GM23338 (cell line): ENCODE measurements around the gene SESN2. TPM values are rescaled to one million over a fixed set of nuclear protein-coding genes. Genes with fewer than 3 reads are reported as not detected.

Experiments used
- ATAC-seq: fragments of 200-7000 bp; cut with Tn5 transposase; 3 replicates; pipeline ENCODE4 v1.9.1; 2020
- DNase-seq: peaks from one replicate; pipeline ENCODE4 v3.0.0-alpha.2; 2015; ENCODE audit warnings: low spot score
- H2AFZ ChIP-seq: fragments of 200-600 bp; sonication (generic); 2 replicates; pipeline ENCODE4 v1.8.0; 2016; ENCODE audit warnings: antibody characterized with exemption, mild to moderate bottlenecking, moderate library complexity
- H3F3A ChIP-seq: fragments of 200-600 bp; sonication (generic); replicated peaks from 2 replicates; pipeline ENCODE4 v1.8.0; 2017; ENCODE audit warnings: antibody characterized with exemption, mixed run types, low read depth
- H3K27ac ChIP-seq: fragments of 200-600 bp; sonication (generic); 2 replicates; pipeline ENCODE4 v1.6.1; 2016; ENCODE audit warnings: low read depth
- H3K27me3 ChIP-seq: fragments of 200-600 bp; sonication (generic); 2 replicates; pipeline ENCODE4 v1.8.0; 2016; ENCODE audit warnings: mild to moderate bottlenecking, mixed run types, moderate library complexity; ENCODE audit not compliant: insufficient read depth
- H3K36me3 ChIP-seq: fragments of 200-600 bp; sonication (generic); 2 replicates; pipeline ENCODE4 v1.8.0; 2016; ENCODE audit warnings: mild to moderate bottlenecking; ENCODE audit not compliant: insufficient read depth
- H3K4me1 ChIP-seq: fragments of 200-600 bp; sonication (generic); 2 replicates; pipeline ENCODE4 v1.8.0; 2016; ENCODE audit warnings: mild to moderate bottlenecking, moderate library complexity; ENCODE audit not compliant: insufficient read depth
- H3K4me2 ChIP-seq: fragments of 200-600 bp; sonication (generic); 2 replicates; pipeline ENCODE4 v1.7.1; 2017; ENCODE audit warnings: mixed run types
- H3K4me3 ChIP-seq: fragments of 200-600 bp; sonication (generic); 2 replicates; pipeline ENCODE4 v1.6.1; 2016; ENCODE audit warnings: mixed run types
- H3K79me2 ChIP-seq: fragments of 200-600 bp; sonication (generic); replicated peaks from 2 replicates; pipeline ENCODE4 v1.8.0; 2017; ENCODE audit warnings: mild to moderate bottlenecking; ENCODE audit not compliant: insufficient read depth
- H3K9me2 ChIP-seq: fragments of 200-600 bp; sonication (generic); 2 replicates; pipeline ENCODE4 v1.8.0; 2017; ENCODE audit not compliant: insufficient read depth
- H4K20me1 ChIP-seq: fragments of 200-600 bp; sonication (generic); replicated peaks from 2 replicates; pipeline ENCODE4 v1.8.0; 2017; ENCODE audit warnings: mild to moderate bottlenecking; ENCODE audit not compliant: insufficient read depth
- H3K27ac Mint-ChIP-seq: 2 replicates; pipeline ENCODE4 v1.8.0; 2020; ENCODE audit warnings: inconsistent platforms, mild to moderate bottlenecking, moderate library complexity, mixed read lengths
- H3K27me3 Mint-ChIP-seq: 3 replicates; pipeline ENCODE4 v1.8.0; 2022; ENCODE audit warnings: low read depth, mild to moderate bottlenecking, moderate library complexity, mixed read lengths, inconsistent platforms; ENCODE audit not compliant: insufficient read depth, poor library complexity
- H3K36me3 Mint-ChIP-seq: 3 replicates; pipeline ENCODE4 v1.8.0; 2021; ENCODE audit warnings: low read depth, mild to moderate bottlenecking, inconsistent platforms, moderate library complexity, mixed read lengths
- H3K4me1 Mint-ChIP-seq: 3 replicates; pipeline ENCODE4 v1.8.0; 2020; ENCODE audit warnings: mild to moderate bottlenecking, inconsistent platforms, mixed read lengths
- H3K4me3 Mint-ChIP-seq: 3 replicates; pipeline ENCODE4 v1.8.0; 2021; ENCODE audit warnings: moderate library complexity, mild to moderate bottlenecking, inconsistent platforms, mixed read lengths
- H3K9me3 Mint-ChIP-seq: 3 replicates; pipeline ENCODE4 v1.8.0; 2020; ENCODE audit warnings: moderate library complexity, mild to moderate bottlenecking, inconsistent platforms, mixed read lengths
- CREB1 ChIP-seq: fragments of 250-450 bp; sonication (Bioruptor Pico); IDR thresholded peaks from 2 replicates; pipeline ENCODE4 v1.5.0; 2020; ENCODE audit warnings: low read depth, mild to moderate bottlenecking, moderate library complexity
- CTCF ChIP-seq, 2 experiments: fragments of 200-600 bp in 1 of 2; sonication (generic) in 1 of 2; conservative IDR thresholded peaks; 2 replicates each; pipeline versions ENCODE4 v1.5.1 to v1.6.1; 2016 to 2017; ENCODE audit warnings: antibody characterized with exemption in 2 of 2, low read depth in 2 of 2, mild to moderate bottlenecking in 2 of 2, moderate library complexity in 1 of 2
- ETS1 ChIP-seq: IDR thresholded peaks from 2 replicates; pipeline ENCODE4 v1.6.1; 2016; ENCODE audit warnings: antibody characterized with exemption
- EZH2 ChIP-seq: fragments of 200-600 bp; sonication (generic); IDR thresholded peaks from one replicate; pipeline ENCODE4 v1.8.0; 2017; ENCODE audit warnings: antibody characterized with exemption, mild to moderate bottlenecking, low read depth; ENCODE audit not compliant: unreplicated experiment
- POLR2AphosphoS5 ChIP-seq: IDR thresholded peaks from 2 replicates; pipeline ENCODE4 v1.6.1; 2016; ENCODE audit warnings: antibody characterized with exemption, low read depth
- REST ChIP-seq: IDR thresholded peaks from one replicate; pipeline ENCODE4 v1.6.1; 2018; ENCODE audit warnings: antibody characterized with exemption; ENCODE audit not compliant: unreplicated experiment
- STAT1 ChIP-seq: IDR thresholded peaks from one replicate; pipeline ENCODE4 v1.6.1; 2016; ENCODE audit warnings: antibody characterized with exemption; ENCODE audit not compliant: unreplicated experiment
- ZNF114 ChIP-seq: fragments of 250-450 bp; sonication (Bioruptor Pico); IDR thresholded peaks from 2 replicates; pipeline ENCODE4 v1.5.0; 2020; ENCODE audit warnings: mild to moderate bottlenecking, moderate library complexity
- ZNF462 ChIP-seq: fragments of 250-450 bp; sonication (Bioruptor Pico); IDR thresholded peaks from 2 replicates; pipeline ENCODE4 v1.5.0; 2020; ENCODE audit warnings: mild to moderate bottlenecking, moderate library complexity
- polyA plus RNA-seq: library from polyadenylated mRNA; unstranded; fragments of >200 nt; fragmentation: Nextera tagmentation; extraction: Ambion mirVana; gene quantifications from 2 replicates; pipeline ENCODE4 v1.2.1, GENCODE V29; 2016
- total RNA-seq: library from RNA; depleted of rRNA; stranded (reverse); fragments of >200 nt; shearing (Covaris generic); gene quantifications from 2 replicates; pipeline ENCODE4 v1.2.3, GENCODE V29; 2014

The SESN2 gene
- total and polyA plus RNA-seq, 2 experiments from 2014 or later, result 22.8 to 52.1 TPM

GRCh38 chr1:28265577-28265976 lies 6.3 kb downstream of the SESN2 start (continued):
- TF ChIP-seq CTCF (conservative IDR thresholded peaks at IDR 0.05; ENCODE audit: low read depth in 2 of 2), result no peak
- no peak for TF ChIP-seq CREB1
- no peak for TF ChIP-seq ZNF114
- no peak for TF ChIP-seq STAT1
- TF ChIP-seq POLR2AphosphoS5, result no peak

- no peak overlapping the region for H2AFZ ChIP-seq
- peaks cover 67% of the 10 kb centered on the region for H4K20me1 ChIP-seq
- peaks cover 94% of the 10 kb centered on the region for H3K79me2 ChIP-seq
- Mint-ChIP-seq H3K27ac (peak overlapping the region; percentile 74; the same call in 1 of the 2 replicates), H3K36me3 (peaks cover 33% of the 10 kb centered on the region), H3K4me1 (peaks cover 50% of the 10 kb centered on the region), H3K4me3 (peak overlapping the region; percentile 43; the same call in 2 of the 3 replicates), H3K9me3 (no peaks in the 10 kb centered on the region), H3K27me3 (peaks cover 13% of the 10 kb centered on the region)
- 0 out of 2 replicates have a peak overlapping the region, but pooled peaks have one; percentile 35 for H3K4me3 ChIP-seq
- DNase-seq, result no peak
- ATAC-seq, result peak; percentile 76
- H3K27me3 ChIP-seq, result no peaks in the 10 kb centered on the region
- H3K9me2 ChIP-seq, result no peaks in the 10 kb centered on the region
- peaks cover 22% of the 10 kb centered on the region for H3K36me3 ChIP-seq
- H3F3A ChIP-seq, result 0 out of 2 replicates have a peak, but pooled peaks cover 9% of the 10 kb centered on the region
- H3K27ac ChIP-seq, result peak overlapping the region; percentile 72; the same call in 1 of the 2 replicates
- 0 out of 2 replicates have a peak overlapping the region, but pooled peaks have one; percentile 43 for H3K4me2 ChIP-seq
- peaks cover 49% of the 10 kb centered on the region for H3K4me1 ChIP-seq
- no peak for TF ChIP-seq ZNF114
- TF ChIP-seq CREB1, result no peak
- TF ChIP-seq ETS1, result no peak
- no peak for TF ChIP-seq EZH2
- no peak for TF ChIP-seq ZNF462 (CRISPR knock-in tag)
- no peak for TF ChIP-seq STAT1
- no peak for TF ChIP-seq POLR2AphosphoS5
- no peak for TF ChIP-seq CTCF (conservative IDR thresholded peaks at IDR 0.05; ENCODE audit: low read depth in 2 of 2)
- no peak for TF ChIP-seq REST
Observed at GRCh38 chr1:28266920-28267322, 7.6 kb downstream of the SESN2 start.
